ENCODE results near the gene PDZK1. TPM values are rescaled to one million over a fixed set of nuclear protein-coding genes. Genes with fewer than 3 reads are reported as not detected.

PDZK1 gene
- total and polyA plus RNA-seq, 2 of the 8 experiments (the other 6 are each of a cell fraction or from before 2014, with no cell fraction given), result 0.17 TPM; not detected in 1

DNA sequence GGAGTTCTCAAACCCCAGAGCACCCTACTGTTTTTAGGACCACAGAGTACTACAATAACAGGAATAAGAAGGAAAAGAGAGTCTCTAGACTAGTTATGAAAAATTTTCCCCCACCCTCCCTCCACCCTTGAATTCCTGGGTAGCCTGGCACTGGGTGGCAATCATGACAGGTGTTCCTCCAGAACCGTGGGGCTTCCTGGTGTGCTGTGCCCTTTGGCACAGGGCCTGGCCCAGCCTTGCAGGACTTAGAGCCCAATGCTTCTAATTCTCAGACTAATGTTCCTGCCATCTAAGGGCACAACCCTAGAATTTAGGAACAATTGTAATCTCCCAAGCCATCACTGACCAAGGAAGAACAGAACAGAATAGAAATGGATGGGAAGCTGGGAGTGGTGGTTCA lies 10.7 kb upstream of the PDZK1 start:
- no peaks in the 10 kb centered on the region for H3K79me1 ChIP-seq (ENCODE audit: low read depth, low read length)
- FAIRE-seq (no peak), DNase-seq (ENCODE audit: low read depth in 1 of 2, low spot score in 2 of 2) (no peak)
- H3K4me3 ChIP-seq (ENCODE audit: extremely low read depth in 1 of 4, insufficient read depth in 2 of 4, low read depth in 3 of 4, low read length in 4 of 4), result no peak overlapping the region
- no peak for TF ChIP-seq EGR1 (IDR thresholded peaks at IDR 0.05; ENCODE audit: borderline replicate concordance, low read depth, low read length)
- TF ChIP-seq, protein P1, sequence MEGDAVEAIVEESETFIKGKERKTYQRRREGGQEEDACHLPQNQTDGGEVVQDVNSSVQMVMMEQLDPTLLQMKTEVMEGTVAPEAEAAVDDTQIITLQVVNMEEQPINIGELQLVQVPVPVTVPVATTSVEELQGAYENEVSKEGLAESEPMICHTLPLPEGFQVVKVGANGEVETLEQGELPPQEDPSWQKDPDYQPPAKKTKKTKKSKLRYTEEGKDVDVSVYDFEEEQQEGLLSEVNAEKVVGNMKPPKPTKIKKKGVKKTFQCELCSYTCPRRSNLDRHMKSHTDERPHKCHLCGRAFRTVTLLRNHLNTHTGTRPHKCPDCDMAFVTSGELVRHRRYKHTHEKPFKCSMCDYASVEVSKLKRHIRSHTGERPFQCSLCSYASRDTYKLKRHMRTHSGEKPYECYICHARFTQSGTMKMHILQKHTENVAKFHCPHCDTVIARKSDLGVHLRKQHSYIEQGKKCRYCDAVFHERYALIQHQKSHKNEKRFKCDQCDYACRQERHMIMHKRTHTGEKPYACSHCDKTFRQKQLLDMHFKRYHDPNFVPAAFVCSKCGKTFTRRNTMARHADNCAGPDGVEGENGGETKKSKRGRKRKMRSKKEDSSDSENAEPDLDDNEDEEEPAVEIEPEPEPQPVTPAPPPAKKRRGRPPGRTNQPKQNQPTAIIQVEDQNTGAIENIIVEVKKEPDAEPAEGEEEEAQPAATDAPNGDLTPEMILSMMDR (IDR thresholded peaks at IDR 0.05; ENCODE audit: control extremely low read depth in 1 of 3, insufficient read depth in 1 of 3, low read depth in 1 of 3, low read length in 3 of 3), result no peak
- TF ChIP-seq TEAD4 (IDR thresholded peaks at IDR 0.05; ENCODE audit: low read depth, low read length), result no peak
- no peak for TF ChIP-seq RFX5 (IDR thresholded peaks at IDR 0.05; ENCODE audit: borderline replicate concordance, low read depth, low read length)
- no peak for TF ChIP-seq POU5F1 (IDR thresholded peaks at IDR 0.05; ENCODE audit: low read depth, low read length)
- no peak for TF ChIP-seq KDM4A (IDR thresholded peaks at IDR 0.05; ENCODE audit: low read depth, low read length, severe bottlenecking)
- TF ChIP-seq TAF1 (IDR thresholded peaks at IDR 0.05; ENCODE audit: low read depth, low read length), result no peak
- no peak overlapping the region for H3K56ac ChIP-seq (replicated peaks; ENCODE audit: insufficient read length, low read depth, low read length)
- no peak overlapping the region for H2BK15ac ChIP-seq (ENCODE audit: low read length)
- H2BK5ac ChIP-seq (ENCODE audit: low read depth, low read length), result no peak overlapping the region
- H3K27ac ChIP-seq (ENCODE audit: low read depth, low read length), result no peak overlapping the region; the same call in 1 of the 2 replicates
- H4K8ac ChIP-seq (ENCODE audit: extremely low read depth, insufficient read depth, low read length), result no peak overlapping the region
- no peak overlapping the region for H3K18ac ChIP-seq (ENCODE audit: extremely low read depth, low read length)
- no peak overlapping the region for H2BK20ac ChIP-seq (ENCODE audit: low read length)
- no peak overlapping the region for H4K5ac ChIP-seq (ENCODE audit: insufficient read length, low read depth, low read length)
- H3K9ac ChIP-seq (replicated peaks in 1 of 4; ENCODE audit: extremely low read depth in 1 of 4, low read depth in 3 of 4, low read length in 3 of 4), result no peak overlapping the region
- no peak overlapping the region for H3K14ac ChIP-seq (ENCODE audit: insufficient read length)
- H4K20me1 ChIP-seq (replicated peaks in 1 of 2; ENCODE audit: control insufficient read depth in 1 of 2, insufficient read depth in 2 of 2, low read length in 2 of 2), result no peaks in the 10 kb centered on the region
- H3K23ac ChIP-seq (ENCODE audit: insufficient read length), result no peak overlapping the region
- H3K36me3 ChIP-seq (ENCODE audit: control insufficient read depth in 2 of 4, insufficient read depth in 4 of 4, low read length in 3 of 4), result no peaks in the 10 kb centered on the region
- ChIA-PET CTCF (ENCODE audit: partially characterized antibody) (no interaction called here), POLR2A (ENCODE audit: partially characterized antibody) (no interaction called here)
- H3K4me2 ChIP-seq (ENCODE audit: insufficient read depth in 1 of 2, low read depth in 2 of 2, low read length in 2 of 2), result no peak overlapping the region
- no peaks in the 10 kb centered on the region for H3K79me2 ChIP-seq (ENCODE audit: control insufficient read depth in 1 of 2, insufficient read depth in 2 of 2, low read length in 2 of 2)
- WGBS, 2 experiments (ENCODE audit: extremely low coverage in 1 of 2, insufficient coverage in 1 of 2, insufficient read length in 1 of 2, insufficient replicate concordance in 2 of 2, low coverage in 1 of 2, low lambda C conversion rate in 2 of 2, missing lambda C conversion rate in 1 of 2), result 84% methylated on average over 1 of the region's 1 CpG; no CpG with 5 or more reads in 1 of the 2 experiments
- no peak overlapping the region for H2BK120ac ChIP-seq (replicated peaks; ENCODE audit: low read depth, low read length)
- no peak overlapping the region for H2AFZ ChIP-seq (ENCODE audit: low read length)
- peaks cover 2% of the 10 kb centered on the region; the same call in 1 of the 2 replicates for H3K23me2 ChIP-seq (ENCODE audit: low read depth, low read length)
- no peak overlapping the region for H4K91ac ChIP-seq (replicated peaks; ENCODE audit: insufficient read length, low read length)
- no peak overlapping the region for H3K4ac ChIP-seq (replicated peaks; ENCODE audit: insufficient read length, low read depth, low read length)
- H3K4me1 ChIP-seq (replicated peaks in 1 of 4; ENCODE audit: control insufficient read depth in 3 of 4, insufficient read depth in 4 of 4, low read length in 3 of 4), result no peaks in the 10 kb centered on the region; a peak in 2 of 7 replicates
- no peak overlapping the region for H2AK5ac ChIP-seq (ENCODE audit: low read depth, low read length)
- H2BK12ac ChIP-seq (ENCODE audit: low read depth, low read length), result no peak overlapping the region
- no peaks in the 10 kb centered on the region for H3K9me3 ChIP-seq (ENCODE audit: insufficient read depth in 2 of 2, low read depth in 1 of 2, low read length in 1 of 2)
- H3K27me3 ChIP-seq (replicated peaks in 1 of 4; ENCODE audit: control insufficient read depth in 3 of 4, extremely low read depth in 1 of 4, insufficient read depth in 3 of 4, low read length in 3 of 4), result peaks cover 0 to 7% (median 7%) of the 10 kb centered on the region in 4 experiments; a peak in 5 of 7 replicates
